Coronary artery (tissue), 2 donors: ENCODE measurements around the gene TRIM17.

Experiments used
- DNase-seq: peaks from one replicate; pipeline ENCODE4 v3.0.0-alpha.2; 2017; ENCODE audit warnings: low spot score
- H3K27ac ChIP-seq, 2 donors: fragments of 200-600 bp; sonication (generic); one replicate each; pipeline ENCODE4 v1.5.1; 2016 to 2019
- H3K4me3 ChIP-seq: fragments of 200-600 bp; sonication (generic); 2 replicates; pipeline ENCODE4 v1.5.1; 2016; ENCODE audit warnings: mild to moderate bottlenecking, moderate library complexity
- CTCF ChIP-seq: fragments of 200-600 bp; sonication (generic); IDR thresholded peaks from one replicate; pipeline ENCODE4 v1.5.1; 2019; ENCODE audit warnings: antibody characterized with exemption

The TRIM17 gene

DNA sequence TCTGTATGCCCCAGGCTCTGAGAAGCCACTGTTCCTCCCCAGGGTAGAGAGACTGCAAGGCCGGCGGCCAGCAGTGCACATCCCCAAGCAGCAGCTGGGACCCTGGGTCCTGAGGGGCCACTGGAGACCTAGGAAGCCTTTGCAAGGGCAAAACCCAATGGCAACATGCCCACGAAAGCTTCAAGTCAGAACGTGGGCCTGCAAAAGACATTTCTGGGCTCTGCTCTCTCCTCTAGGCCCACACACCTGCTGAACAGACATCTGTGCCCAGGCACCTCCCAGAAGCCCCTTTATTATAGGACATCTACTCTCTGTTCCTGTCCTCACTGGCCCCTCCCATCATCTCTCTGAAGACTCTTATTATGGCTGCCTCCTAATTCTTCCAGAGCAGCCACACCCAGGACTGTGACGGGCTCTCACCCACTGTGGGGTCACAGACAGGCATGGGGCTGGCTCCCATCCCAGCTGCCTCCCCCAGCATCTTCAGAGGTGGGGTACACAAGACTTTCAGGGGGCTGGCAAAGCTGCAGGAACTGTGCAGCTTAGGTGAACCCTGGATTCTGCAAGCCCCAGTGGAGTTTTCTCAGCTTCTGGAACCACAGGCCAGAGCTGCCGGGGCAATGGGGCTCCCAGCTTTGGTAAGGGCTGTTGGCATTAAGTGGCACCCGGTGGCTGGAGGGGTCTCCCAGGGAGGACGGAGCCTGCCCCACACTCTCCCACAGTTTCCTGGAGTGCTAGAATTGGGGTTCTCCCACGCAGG is 22.7 kb downstream of the TRIM17 start:
- no peak for DNase-seq
- Histone ChIP-seq H3K27ac (no peak overlapping the region), H3K4me3 (no peak overlapping the region)
- no peak for TF ChIP-seq CTCF

DNA sequence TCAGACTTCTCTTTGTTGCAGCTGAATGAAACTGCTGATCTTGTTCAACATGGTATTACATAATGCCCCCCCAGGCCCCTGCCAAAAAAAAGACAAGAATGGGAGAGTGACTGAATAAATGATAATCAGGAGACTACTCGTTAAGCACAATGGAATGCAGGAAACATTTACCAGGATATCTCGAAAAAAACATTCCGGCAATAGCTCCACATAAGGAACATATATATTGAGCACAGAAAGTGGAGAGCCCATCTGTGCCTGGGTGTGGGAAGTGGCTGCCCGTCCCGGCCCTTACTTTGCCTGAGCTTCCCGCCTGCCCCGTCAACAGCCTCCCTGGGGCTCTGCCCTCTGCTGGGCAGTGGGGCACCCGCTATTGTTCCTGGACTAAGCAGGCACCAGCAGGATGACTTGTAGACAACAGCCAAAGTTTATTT is 23.4 kb downstream of the TRIM17 start:
- H3K27ac ChIP-seq = no peak overlapping the region
- no peak overlapping the region for H3K4me3 ChIP-seq
- DNase-seq = no peak
- no peak for TF ChIP-seq CTCF

DNA sequence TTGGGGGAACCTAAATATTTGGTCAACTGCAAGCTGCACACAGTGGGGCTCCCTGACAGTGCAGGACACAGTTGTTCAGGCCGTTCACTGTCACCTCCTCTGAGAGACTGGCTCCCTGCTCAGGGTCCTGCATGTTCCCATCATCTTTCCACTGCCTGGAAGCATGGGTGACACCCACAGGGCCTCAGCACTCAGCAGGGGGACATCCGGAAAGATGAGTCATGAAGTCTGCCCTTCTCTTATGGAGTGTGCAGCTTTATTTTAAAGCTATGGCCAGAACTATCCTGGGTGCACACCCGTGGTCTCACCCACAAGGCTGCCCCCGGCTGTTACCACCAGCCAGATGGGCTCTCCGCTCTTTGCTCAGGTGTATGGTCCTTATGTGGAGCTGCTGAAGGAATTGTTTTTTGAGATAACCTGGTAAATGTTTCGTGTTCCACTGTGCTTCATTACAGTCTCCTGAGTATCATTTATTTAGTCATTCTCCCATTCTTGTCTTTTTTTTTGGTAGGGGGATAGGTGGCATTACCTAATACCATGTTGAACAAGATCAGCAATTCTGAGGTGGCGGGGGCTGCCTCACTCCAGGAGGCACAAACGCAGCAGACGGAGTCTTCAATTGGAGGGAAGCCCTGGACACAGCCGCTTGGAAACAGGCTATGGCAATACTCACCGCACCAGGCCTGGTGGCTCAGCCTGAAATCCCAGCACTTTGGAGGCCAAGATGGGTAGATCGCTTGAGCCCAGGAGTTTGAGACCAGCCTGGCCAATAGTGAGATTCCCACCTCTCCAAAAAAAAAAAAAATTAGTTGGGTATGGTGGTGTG is 24.3 kb downstream of the TRIM17 start:
- no peak for TF ChIP-seq CTCF
- Histone ChIP-seq H3K27ac (no peak overlapping the region), H3K4me3 (no peak overlapping the region)
- no peak for DNase-seq

DNA sequence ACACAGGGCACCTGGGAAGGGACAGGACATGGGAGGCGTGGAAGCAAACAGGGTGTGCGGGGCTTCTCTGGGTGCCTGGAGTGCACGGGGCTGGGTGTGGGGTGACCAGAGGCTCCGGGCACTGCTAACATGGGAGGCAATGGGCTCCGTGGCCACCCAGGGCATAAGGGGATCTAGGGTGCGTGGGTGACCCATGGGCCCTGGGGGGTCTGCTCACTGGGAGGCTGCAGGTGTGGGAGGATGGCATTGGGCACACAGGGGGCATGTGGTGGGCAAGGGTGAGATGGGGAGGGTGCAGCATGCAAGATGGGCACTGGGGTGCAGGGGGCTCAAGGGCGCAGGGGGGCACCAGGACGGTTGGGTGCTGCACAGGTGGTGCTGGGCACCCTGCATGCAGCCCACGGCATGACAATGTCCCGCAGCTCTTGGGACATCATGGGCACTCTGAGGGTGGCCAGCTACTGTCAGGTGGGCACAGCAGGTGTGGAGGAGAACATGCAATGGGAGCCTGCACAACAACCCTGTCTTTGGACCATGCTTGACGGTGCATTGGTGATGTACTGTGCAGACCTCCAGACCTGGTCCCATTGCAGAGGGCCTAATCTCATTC is 25.1 kb downstream of the TRIM17 start:
- no peak overlapping the region for H3K27ac ChIP-seq
- DNase-seq = no peak
- no peak for TF ChIP-seq CTCF
- H3K4me3 ChIP-seq = no peak overlapping the region

GRCh38 chr1:228390649-228391048 is 26.0 kb downstream of the TRIM17 start:
- no peak for DNase-seq
- TF ChIP-seq CTCF = no peak
- no peak overlapping the region for H3K27ac ChIP-seq
- H3K4me3 ChIP-seq = no peak overlapping the region

DNA sequence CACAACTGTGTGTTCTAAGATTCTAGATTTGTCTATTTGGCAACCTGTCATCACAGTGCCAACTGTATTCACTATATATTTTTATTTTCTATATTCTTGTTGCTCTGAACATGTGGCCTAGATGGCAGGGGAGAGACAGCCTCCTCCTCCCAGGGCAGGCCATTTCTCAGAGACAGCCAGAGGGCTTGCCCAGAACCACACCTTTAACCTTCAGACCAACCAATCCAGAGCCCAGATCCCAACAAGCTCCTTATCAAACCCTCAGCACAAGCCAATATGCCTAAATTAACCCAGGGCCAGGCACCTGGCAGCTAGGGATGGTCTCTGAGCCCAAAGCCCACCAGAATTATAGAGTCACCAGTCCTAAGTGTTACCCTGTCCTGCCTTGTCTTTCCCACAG is 29.3 kb downstream of the TRIM17 start:
- no peak overlapping the region for H3K4me3 ChIP-seq
- no peak overlapping the region for H3K27ac ChIP-seq
- DNase-seq = no peak
- no peak for TF ChIP-seq CTCF
